ENCODE data around the gene UXS1. TPM values are rescaled to one million over a fixed set of nuclear protein-coding genes. Genes with fewer than 3 reads are reported as not detected.

UXS1 gene
- polyA plus RNA-seq, 1 donor from 2014 or later: 19.7 TPM

DNA sequence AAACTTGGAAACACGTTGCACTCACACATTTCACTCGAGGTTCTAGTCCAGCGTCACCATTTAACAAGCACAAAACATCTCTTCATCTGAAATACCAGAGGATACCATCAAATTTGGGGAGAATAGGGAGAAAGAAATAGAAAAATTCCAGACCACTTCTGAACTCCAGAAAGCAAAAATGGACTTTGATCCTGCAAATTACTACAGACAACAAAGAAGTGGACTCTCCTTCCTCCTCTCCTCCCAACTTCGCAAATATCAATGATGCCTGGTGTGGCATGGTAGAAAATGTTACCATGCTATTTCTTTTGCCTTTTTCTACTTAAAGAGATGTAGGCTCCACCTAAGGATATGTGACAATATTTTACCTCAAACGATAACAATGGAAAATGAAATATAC is 13.5 kb downstream of the UXS1 start:
- Mint-ChIP-seq H3K9me3 (no peaks in the 10 kb centered on the region), H3K4me3 (no peak overlapping the region), H3K27ac (peak overlapping the region in 1 of 3 donors; percentile 5), H3K4me1 (peaks cover 12 to 23% (median 23%) of the 10 kb centered on the region in 3 donors), H3K36me3 (peaks cover 1% of the 10 kb centered on the region), H3K27me3 (no peaks in the 10 kb centered on the region)

DNA sequence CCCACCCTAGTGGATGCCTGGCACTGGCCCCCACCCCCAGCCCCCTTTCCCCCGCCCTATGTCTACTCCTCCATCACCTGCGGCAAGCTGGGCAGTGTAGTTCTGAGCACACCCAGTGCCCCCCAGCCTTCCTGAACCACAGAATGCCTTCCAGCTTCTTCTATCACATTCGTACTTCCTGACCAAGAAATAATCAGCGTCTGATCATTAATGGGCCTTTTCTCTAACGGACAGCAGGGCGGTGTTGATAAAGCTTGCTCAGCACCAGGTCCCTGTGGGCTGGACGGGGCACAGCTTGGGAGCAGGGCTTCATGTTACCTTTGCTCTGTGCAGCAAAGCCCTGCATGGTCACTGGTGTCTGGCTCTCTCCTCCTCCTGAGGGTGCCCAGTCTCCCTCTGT is 15.4 kb downstream of the UXS1 start:
- peaks cover 12 to 20% (median 20%) of the 10 kb centered on the region in 3 donors for H3K4me1 Mint-ChIP-seq
- peak overlapping the region in 1 of 3 donors; percentile 78 for H3K27ac Mint-ChIP-seq
- H3K4me3 Mint-ChIP-seq: no peak overlapping the region
- H3K9me3 Mint-ChIP-seq: no peaks in the 10 kb centered on the region
- H3K27me3 Mint-ChIP-seq: no peaks in the 10 kb centered on the region
- peaks cover 1% of the 10 kb centered on the region for H3K36me3 Mint-ChIP-seq

DNA sequence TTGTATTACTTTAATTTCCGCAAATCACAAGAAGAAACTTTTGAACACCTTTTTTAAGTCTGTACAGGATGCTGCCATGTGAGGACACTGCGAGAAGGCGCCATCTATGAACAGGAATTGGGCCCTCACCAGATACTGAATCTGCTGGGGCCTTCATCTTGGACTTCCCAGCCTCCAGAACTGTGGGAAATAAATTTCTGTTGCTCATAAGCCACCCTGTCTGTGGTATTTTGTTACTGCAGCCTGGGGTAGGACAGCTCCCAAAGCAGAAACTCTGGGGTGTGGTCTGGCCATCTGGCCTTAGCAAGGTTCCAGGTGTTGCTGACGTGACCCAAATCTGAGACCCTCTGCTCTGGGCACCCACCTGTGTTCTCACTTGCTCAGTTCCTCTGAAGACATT is 16.5 kb downstream of the UXS1 start:
- Mint-ChIP-seq H3K27ac (no peak overlapping the region), H3K4me1 (peaks cover 8 to 20% (median 16%) of the 10 kb centered on the region in 3 donors)

DNA sequence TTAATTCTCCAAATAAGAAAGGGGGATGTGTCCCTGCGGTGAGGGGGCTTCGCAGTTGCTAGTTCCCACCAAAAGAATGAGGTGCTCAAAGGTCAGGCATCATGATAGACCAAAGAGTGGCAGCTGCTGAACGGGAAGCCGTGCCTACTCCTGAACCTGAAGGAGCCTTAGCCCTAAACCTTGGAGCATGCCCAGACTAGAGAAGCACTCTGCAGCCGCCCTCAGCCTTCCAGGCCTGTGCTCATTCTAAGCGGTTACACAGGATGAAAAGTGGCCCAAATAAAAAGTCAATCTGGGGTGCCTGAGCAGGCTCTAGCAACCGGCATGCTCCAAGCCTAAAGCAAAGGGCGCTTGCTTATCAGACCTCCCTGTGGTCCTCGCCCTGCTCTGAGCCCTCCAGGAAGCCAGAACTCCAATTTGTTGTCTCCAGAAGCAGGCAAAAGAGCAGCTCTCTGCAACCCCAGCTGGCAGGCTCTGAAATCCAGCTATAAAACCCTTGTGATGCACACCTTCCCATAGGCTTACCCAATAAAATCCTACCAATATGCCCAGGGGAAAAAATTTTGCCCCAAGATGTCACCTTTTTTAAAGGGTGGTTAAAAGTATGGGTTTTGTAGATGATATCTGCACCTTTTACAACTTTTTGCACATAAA is 17.5 kb downstream of the UXS1 start:
- Mint-ChIP-seq H3K27me3 (no peaks in the 10 kb centered on the region), H3K27ac (peak overlapping the region in 1 of 3 donors; percentile 8), H3K4me3 (no peak overlapping the region), H3K4me1 (peaks cover 8 to 14% (median 13%) of the 10 kb centered on the region in 3 donors), H3K9me3 (no peaks in the 10 kb centered on the region), H3K36me3 (peaks cover 1% of the 10 kb centered on the region)

More for the DNA sequence above, 16.5 kb downstream of the UXS1 start:
- no peaks in the 10 kb centered on the region for H3K27me3 Mint-ChIP-seq
- no peak overlapping the region for H3K4me3 Mint-ChIP-seq
- peaks cover 1% of the 10 kb centered on the region for H3K36me3 Mint-ChIP-seq
- no peaks in the 10 kb centered on the region for H3K9me3 Mint-ChIP-seq

DNA sequence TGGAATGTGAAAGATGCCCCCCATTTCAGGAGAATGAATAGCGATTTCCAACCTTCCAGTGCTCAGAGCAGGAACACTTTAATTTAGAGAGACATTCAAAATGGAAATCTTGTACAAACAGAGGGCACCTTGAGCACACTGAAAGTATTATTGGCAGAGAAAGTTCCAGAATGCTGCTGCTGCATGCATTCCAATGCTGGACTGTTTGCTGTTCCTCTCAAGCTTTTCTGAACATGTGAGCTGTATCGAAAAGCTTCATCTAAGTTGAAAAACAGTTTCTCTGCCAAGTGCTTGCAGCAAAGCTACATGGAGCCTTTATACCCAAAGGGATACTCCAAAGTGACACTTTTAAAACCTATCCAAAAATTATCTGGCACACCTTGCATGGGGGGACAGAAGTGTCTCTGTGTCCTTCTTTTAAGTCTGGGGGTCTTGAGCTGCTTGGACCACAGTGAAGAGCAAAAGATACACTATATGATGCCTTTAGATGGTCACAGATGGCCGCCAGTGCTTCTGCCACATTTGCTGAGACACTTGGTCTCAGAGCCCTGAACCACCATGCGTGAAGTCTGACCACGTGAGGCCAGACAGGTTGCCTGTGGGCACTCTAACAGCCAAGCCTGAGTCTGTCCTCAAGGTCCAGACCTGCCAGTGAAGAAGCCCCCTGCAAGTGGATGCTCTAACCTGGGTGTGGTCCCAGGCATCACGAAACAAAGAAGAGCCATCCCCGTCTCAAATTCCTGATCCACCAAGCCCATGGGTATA is 18.8 kb downstream of the UXS1 start:
- H3K27me3 Mint-ChIP-seq: no peaks in the 10 kb centered on the region
- H3K27ac Mint-ChIP-seq: peak overlapping the region in 1 of 3 donors; percentile 82
- no peaks in the 10 kb centered on the region for H3K9me3 Mint-ChIP-seq
- H3K4me1 Mint-ChIP-seq: peaks cover 8 to 18% (median 14%) of the 10 kb centered on the region in 3 donors
- H3K36me3 Mint-ChIP-seq: peaks cover 4% of the 10 kb centered on the region
- H3K4me3 Mint-ChIP-seq: peak overlapping the region in 1 of 4 donors; percentile 47

DNA sequence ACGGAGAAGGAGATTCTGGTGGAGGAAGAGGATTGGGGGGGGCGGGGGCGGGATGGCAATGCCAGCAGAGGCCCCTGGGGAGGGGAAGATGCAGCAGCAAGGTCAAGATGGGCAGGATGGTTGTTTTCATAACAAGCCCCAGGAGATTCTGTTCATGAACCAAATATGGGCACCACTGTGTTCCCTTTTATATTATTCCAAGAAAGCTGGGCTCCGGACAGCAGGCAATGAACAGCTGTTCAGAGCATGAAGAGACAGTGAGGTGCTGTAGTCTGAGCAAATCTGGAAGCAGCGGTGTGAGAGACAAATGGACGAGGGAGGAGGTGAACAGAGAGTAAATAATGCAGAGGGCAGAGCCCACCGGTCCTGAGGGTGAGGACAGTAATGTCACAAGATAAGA is 20.0 kb downstream of the UXS1 start:
- Mint-ChIP-seq H3K4me3 (no peak overlapping the region), H3K27me3 (no peaks in the 10 kb centered on the region), H3K36me3 (peaks cover 2% of the 10 kb centered on the region), H3K9me3 (no peaks in the 10 kb centered on the region), H3K27ac (peak overlapping the region in 1 of 3 donors; percentile 94), H3K4me1 (peaks cover 9 to 21% (median 15%) of the 10 kb centered on the region in 3 donors)

DNA sequence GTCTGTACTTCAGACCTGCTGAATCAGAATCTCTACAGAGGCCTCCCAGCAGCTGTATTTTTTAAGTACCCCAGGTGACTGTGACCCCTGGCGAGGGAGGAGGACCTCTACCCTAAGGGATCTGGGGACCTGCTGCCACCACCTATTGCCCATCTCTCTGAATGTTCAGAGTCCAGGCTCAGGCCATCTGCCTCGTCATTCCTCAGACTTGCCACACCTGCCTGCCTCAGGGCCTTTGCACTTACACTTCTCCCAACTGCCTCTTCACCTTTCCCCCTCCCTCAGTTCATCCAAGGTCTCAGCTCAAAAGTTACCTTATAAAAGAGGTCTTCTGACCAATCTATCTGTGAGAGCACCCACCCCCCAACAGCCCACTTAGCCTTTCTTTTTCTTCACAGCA is 21.5 kb downstream of the UXS1 start:
- Mint-ChIP-seq H3K4me1 (peaks cover 15 to 27% (median 18%) of the 10 kb centered on the region in 3 donors), H3K27me3 (no peaks in the 10 kb centered on the region), H3K27ac (no peak overlapping the region), H3K9me3 (no peaks in the 10 kb centered on the region), H3K4me3 (no peak overlapping the region), H3K36me3 (peaks cover 2% of the 10 kb centered on the region)

DNA sequence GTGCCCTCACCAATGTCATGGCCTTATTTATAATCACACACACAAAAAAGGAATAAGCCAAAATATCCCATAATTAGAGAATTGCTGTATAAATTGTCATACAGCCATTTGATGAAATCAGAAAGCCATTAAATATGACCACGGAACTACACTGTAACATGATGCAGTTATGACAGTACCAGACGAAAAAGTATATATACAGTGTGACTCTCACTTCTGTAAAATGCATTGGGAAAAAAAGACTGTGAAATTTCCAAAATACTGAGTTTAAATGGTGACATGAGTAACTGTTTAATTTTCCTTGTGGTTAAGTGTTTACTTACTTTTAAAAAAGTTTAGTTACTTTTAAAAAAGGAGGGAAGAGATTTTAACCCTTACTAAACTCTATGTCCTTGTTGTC is 25.4 kb downstream of the UXS1 start:
- peaks cover 2% of the 10 kb centered on the region for H3K36me3 Mint-ChIP-seq
- H3K4me1 Mint-ChIP-seq: peaks cover 17 to 29% (median 25%) of the 10 kb centered on the region in 3 donors
- H3K27me3 Mint-ChIP-seq: no peaks in the 10 kb centered on the region
- H3K4me3 Mint-ChIP-seq: peak overlapping the region in 1 of 4 donors; percentile 12
- no peak overlapping the region for H3K27ac Mint-ChIP-seq
- H3K9me3 Mint-ChIP-seq: no peaks in the 10 kb centered on the region

DNA sequence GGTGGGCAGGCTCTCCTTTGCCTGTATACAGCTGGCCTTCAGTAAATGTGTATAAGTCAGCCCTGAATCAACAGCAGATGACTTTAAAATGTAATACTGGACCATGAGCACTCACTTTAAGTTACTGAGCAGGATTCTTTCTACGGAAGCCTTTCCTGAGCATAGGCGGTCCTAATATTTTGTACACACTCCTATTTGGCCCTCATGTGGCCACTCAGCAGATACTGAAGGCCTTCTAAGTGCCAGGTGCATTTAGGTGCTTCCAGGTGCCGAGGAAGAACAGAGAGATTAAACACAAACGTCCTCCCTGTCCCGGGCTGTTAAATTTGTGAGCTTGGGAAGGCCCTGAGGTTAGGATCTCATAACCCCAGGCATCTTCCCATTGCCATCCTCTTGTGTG is 27.0 kb downstream of the UXS1 start:
- Mint-ChIP-seq H3K4me3 (no peak overlapping the region), H3K9me3 (no peaks in the 10 kb centered on the region), H3K27ac (no peak overlapping the region), H3K36me3 (peaks cover 7% of the 10 kb centered on the region), H3K4me1 (peaks cover 17 to 29% (median 25%) of the 10 kb centered on the region in 3 donors), H3K27me3 (no peaks in the 10 kb centered on the region)

DNA sequence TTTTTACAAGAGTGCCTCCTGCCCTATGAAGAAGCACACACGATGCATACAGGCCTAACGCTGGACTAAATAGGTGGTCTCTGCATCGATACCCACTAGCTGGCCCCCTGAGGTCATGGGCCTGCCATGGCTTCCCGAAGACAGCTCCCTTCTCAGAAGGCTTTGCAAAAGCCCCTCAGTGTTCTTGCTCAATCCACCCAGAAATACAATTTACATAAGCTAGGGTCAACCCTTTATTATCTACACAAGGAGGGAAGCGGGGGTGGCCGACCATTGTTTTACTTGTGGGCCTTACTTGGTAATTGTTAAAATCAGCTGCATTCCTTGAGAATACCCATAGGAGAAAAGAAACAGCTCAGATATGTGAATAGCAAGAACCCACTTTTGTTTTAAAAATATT is 28.5 kb downstream of the UXS1 start:
- H3K27ac Mint-ChIP-seq: no peak overlapping the region
- H3K27me3 Mint-ChIP-seq: no peaks in the 10 kb centered on the region
- peaks cover 25 to 38% (median 33%) of the 10 kb centered on the region in 3 donors for H3K4me1 Mint-ChIP-seq
- no peak overlapping the region for H3K4me3 Mint-ChIP-seq
- peaks cover 7% of the 10 kb centered on the region for H3K36me3 Mint-ChIP-seq
- H3K9me3 Mint-ChIP-seq: no peaks in the 10 kb centered on the region

DNA sequence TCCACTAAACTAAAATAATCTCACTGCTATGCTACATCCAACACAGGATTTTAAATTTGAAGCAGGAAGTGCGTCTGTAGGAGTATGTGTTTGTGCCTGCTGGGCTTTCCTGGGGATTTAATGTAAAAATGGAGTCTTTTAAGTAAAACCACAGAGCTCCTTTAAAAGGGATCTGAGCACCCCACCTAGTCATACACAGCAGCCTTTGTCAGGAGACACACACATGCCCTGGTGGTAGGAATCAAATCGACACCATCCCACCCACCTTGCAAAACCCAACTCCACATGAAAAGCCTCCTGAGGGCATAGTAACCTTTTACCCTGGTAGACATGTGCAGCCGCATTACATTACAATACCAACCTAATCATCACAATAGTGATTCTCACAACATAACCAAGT is 29.1 kb downstream of the UXS1 start:
- H3K4me3 Mint-ChIP-seq: no peak overlapping the region
- H3K27ac Mint-ChIP-seq: peak overlapping the region in 1 of 3 donors; percentile 57
- H3K36me3 Mint-ChIP-seq: peaks cover 4% of the 10 kb centered on the region

DNA sequence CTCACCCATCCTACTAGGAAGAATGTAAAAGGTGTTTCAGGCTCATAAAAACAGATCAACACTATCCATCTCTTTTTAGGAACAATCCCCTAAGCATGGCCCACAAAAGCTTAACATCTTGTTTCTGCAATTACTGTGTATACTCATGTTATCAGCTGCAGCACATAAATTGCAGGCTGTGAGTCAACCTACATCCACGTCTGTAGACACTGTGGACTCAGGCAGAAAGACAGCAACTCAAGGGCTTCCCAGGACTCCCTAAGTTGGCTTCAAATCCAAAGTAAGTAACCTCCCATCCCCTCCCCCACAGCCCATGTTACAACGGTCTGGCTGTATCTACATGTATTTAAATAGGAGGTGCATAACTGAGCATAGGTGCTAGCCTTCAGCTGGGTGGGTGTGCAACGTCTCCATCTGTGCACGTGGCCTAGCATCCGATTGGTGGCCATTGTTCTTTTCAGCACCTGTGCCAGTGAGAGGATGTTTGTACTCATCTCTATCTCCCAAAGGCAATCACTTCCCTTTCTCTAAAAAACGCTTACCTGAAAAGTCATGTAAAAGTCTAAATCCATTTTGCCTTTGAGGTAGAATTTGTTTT is 30.1 kb downstream of the UXS1 start:
- H3K36me3 Mint-ChIP-seq: peaks cover 4% of the 10 kb centered on the region
- H3K9me3 Mint-ChIP-seq: no peaks in the 10 kb centered on the region
- H3K4me1 Mint-ChIP-seq: peaks cover 31 to 40% (median 34%) of the 10 kb centered on the region in 3 donors
- H3K27me3 Mint-ChIP-seq: no peaks in the 10 kb centered on the region
- peak overlapping the region; percentile 12 to 57 (median 28) for H3K27ac Mint-ChIP-seq
- H3K4me3 Mint-ChIP-seq: peak overlapping the region in 2 of 4 donors; percentile 5 to 6

More for the DNA sequence above, 29.1 kb downstream of the UXS1 start:
- Mint-ChIP-seq H3K4me1 (peaks cover 29 to 39% (median 34%) of the 10 kb centered on the region in 3 donors), H3K27me3 (no peaks in the 10 kb centered on the region), H3K9me3 (no peaks in the 10 kb centered on the region)

DNA sequence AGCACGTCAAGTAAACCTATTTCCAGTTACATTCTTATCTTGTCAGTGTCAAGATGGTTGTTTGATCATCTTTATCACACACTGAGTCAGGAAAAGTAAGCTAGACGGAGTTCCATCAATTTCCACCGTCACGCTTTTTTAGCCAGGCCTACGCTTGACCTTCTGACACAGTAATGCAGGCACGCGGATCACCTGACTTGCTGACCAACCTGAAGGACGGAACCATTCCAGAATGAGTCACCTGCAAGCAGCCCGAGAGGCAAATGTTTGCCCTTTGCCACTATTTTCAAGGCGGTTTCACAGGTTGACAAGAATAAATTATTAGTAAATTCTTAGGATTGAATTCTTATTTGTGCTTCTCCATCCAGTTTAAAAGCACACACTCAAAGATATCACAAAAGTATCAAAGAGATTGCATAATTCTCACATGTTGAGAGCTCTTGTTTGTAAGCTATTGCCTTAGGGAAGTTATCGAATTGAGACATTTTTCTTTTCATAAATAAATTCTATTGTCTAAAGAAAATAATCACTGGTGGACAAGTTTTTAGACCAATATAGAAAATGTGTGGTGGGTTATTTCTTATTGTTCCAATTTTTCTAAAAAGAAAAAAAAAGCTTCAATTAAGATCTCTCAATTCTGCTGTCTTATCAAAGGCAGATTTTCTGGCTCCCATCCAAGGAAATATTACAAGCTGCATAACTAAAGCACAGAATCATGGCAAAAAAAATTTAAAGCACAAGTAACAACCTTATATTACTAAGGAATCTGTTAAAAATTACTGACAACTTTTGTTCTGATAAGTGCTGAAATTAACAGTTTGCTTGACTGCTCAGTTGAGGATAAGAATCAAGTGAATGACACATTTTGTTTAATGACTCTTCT is 31.9 kb downstream of the UXS1 start:
- H3K4me3 Mint-ChIP-seq: no peak overlapping the region
- H3K9me3 Mint-ChIP-seq: no peaks in the 10 kb centered on the region
- no peaks in the 10 kb centered on the region for H3K27me3 Mint-ChIP-seq
- H3K4me1 Mint-ChIP-seq: peaks cover 26 to 33% (median 31%) of the 10 kb centered on the region in 3 donors
- peak overlapping the region in 2 of 3 donors; percentile 23 to 93 for H3K27ac Mint-ChIP-seq
- H3K36me3 Mint-ChIP-seq: peaks cover 10% of the 10 kb centered on the region

DNA sequence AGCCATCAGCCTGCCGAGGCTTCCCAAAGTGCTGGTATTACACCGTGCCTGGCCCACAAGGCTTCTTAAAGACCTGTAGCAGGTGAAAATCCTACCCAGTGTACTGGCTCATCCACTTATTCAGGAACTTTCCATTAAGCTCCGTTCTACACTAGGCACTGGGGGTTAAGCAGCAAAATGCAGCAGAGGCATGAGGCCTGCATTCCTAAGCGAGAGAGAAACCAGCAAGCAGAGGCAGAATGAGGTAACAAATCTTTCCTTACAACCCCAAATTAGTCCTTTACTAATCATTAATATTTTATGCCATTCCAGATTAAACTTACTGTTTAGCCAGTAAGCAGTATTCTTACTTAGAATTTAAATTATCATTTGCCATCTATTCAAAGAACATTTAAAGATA is 32.8 kb downstream of the UXS1 start:
- Mint-ChIP-seq H3K4me3 (peak overlapping the region in 2 of 4 donors; percentile 87 to 92), H3K36me3 (peaks cover 12% of the 10 kb centered on the region), H3K27me3 (no peaks in the 10 kb centered on the region), H3K9me3 (no peaks in the 10 kb centered on the region), H3K4me1 (peaks cover 26 to 31% (median 28%) of the 10 kb centered on the region in 3 donors), H3K27ac (peak overlapping the region; percentile 45 to 93 (median 90))
